ENCODE results near the gene RAPGEF4.

RAPGEF4 gene

GRCh38 chr2:173101687-173102086 is 366.0 kb downstream of the RAPGEF4 start:
- DNase-seq (ENCODE audit: low read depth) = no peak
